ENCODE results near the gene HOXA9. TPM values are rescaled to one million over a fixed set of nuclear protein-coding genes. Genes with fewer than 3 reads are reported as not detected.

Gene HOXA9
- total RNA-seq, 2 experiments from 2014 or later: not detected

DNA sequence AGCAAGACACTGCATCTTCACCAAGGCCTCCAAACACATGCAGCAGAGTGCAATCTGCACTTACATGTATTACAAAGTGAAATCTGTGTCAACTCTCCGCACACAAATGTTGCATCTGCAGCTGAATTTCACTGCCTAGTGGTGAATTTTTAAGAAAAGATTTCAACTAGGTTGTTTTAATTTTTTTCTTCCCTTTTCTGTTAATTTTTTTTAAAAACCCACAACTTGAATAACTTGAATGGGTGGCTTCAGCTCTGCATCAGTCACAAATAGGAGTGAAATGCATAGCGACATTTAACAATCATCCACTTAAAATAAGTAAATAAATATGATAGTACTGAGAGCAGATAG is 28.6 kb upstream of the HOXA9 start:
- ChIA-PET CTCF (interaction anchor here (1.2 to 3.2 kb wide), 4 partner anchors 8 to 35 kb away, joined by 3 to 28 read pairs (median 15); partner anchors contain the start of gene HOXA11), POLR2A (no interaction called here)
- no peak overlapping the region for H3K27ac Mint-ChIP-seq
- no peaks in the 10 kb centered on the region for H3K36me3 Mint-ChIP-seq (ENCODE audit: low read depth)
- intact Hi-C loops (cut with micrococcal nuclease): no loop called here
- ATAC-seq (no peak), DNase-seq (no peak)
- H3K4me1 Mint-ChIP-seq (ENCODE audit: low read depth): peaks cover 24% of the 10 kb centered on the region
- H3K4me3 Mint-ChIP-seq: no peak overlapping the region
- no peaks in the 10 kb centered on the region for H3K9me3 Mint-ChIP-seq
- peaks cover 85% of the 10 kb centered on the region for H3K27me3 Mint-ChIP-seq
- TF ChIP-seq CTCF (IDR thresholded peaks at IDR 0.05): no peak

DNA sequence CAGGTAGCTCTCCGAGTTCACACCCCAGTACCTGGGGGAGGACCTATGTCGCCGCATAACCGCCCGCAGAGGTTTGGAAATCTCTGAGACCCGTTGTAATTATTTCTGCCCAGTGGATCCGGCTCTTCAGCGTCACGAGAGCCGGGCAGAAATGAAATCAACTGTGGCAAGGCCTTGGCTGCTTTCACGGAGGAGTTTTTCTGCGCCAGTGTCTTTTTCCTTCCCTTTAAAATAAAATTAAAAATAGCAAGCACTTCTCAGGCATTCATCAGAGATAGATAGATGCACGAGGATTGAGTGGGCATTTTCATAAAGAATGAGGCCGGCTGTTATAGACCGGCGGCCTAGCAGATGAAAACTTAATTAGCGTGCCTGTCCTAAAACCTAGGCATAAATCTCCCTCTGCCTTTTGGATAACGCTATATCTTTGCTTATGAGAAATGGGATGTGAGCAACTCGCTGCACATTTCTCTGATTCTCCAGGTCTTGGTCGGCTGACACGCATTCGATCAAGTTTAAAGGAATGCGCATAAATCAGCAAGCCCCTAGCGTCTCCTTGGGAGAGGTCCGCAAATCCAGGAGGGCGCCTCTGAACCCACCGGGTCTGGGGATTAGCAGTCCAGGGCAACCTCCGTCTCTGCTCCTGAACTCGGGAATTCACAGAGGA is 28.1 kb upstream of the HOXA9 start:
- intact Hi-C loops (cut with micrococcal nuclease): no loop called here
- Mint-ChIP-seq H3K36me3 (ENCODE audit: low read depth) (no peaks in the 10 kb centered on the region), H3K4me3 (peak overlapping the region; percentile 10), H3K9me3 (no peaks in the 10 kb centered on the region), H3K4me1 (ENCODE audit: low read depth) (peaks cover 24% of the 10 kb centered on the region), H3K27me3 (peaks cover 85% of the 10 kb centered on the region), H3K27ac (no peak overlapping the region)
- ChIA-PET CTCF (interaction anchor here (0.9 to 3.2 kb wide), 7 partner anchors 10 to 35 kb away, joined by 3 to 25 read pairs (median 4); no protein-coding TSS in a partner anchor), POLR2A (no interaction called here)
- TF ChIP-seq CTCF (IDR thresholded peaks at IDR 0.05): no peak
- no peak for ATAC-seq
- DNase-seq: no peak

- Mint-ChIP-seq H3K4me1 (ENCODE audit: low read depth) (peaks cover 26% of the 10 kb centered on the region), H3K4me3 (peak overlapping the region; percentile 46), H3K27ac (no peak overlapping the region), H3K36me3 (ENCODE audit: low read depth) (no peaks in the 10 kb centered on the region), H3K9me3 (no peaks in the 10 kb centered on the region), H3K27me3 (peaks cover 85% of the 10 kb centered on the region)
- ChIA-PET POLR2A (interaction anchor here (1.5 kb wide), 1 partner anchor 47 kb away, joined by 3 read pairs; no protein-coding TSS in a partner anchor), CTCF (interaction anchor here (0.9 to 1.5 kb wide), 6 partner anchors 9 to 30 kb away, joined by 3 to 7 read pairs (median 4); no protein-coding TSS in a partner anchor)
- ATAC-seq (peak; percentile 50), DNase-seq (no peak)
- intact Hi-C loops (cut with micrococcal nuclease): no loop called here
- TF ChIP-seq CTCF (IDR thresholded peaks at IDR 0.05): no peak
Measured at GRCh38 chr7:27192546-27193334, 27.4 kb upstream of the HOXA9 start.

- no peak for DNase-seq
- Mint-ChIP-seq H3K36me3 (ENCODE audit: low read depth) (no peaks in the 10 kb centered on the region), H3K27ac (no peak overlapping the region), H3K9me3 (no peaks in the 10 kb centered on the region), H3K4me1 (ENCODE audit: low read depth) (peaks cover 32% of the 10 kb centered on the region), H3K27me3 (peaks cover 85% of the 10 kb centered on the region), H3K4me3 (peak overlapping the region; percentile 35)
- CTCF ChIA-PET: interaction anchor here (0.7 to 2.7 kb wide), 7 partner anchors 8 to 828 kb away, joined by 3 to 8 read pairs (median 4); partner anchors contain the start of gene HOXA13
- ATAC-seq: no peak
- no peak for TF ChIP-seq CTCF (IDR thresholded peaks at IDR 0.05)
- POLR2A ChIA-PET: interaction anchor here (1.5 kb wide), 1 partner anchor 48 kb away, joined by 3 read pairs; no protein-coding TSS in a partner anchor
- intact Hi-C loops (cut with micrococcal nuclease): no loop called here
Measured at GRCh38 chr7:27191833-27192545, 26.7 kb upstream of the HOXA9 start.

Measured in activated CD8-positive, alpha-beta T cell treated with anti-CD3 and anti-CD28 coated beads for 36 hours (primary cell).